Vagina (tissue), 2 donors: Measurements from ENCODE around the gene RCC2.

ENCODE experiments used
- POLR2A ChIP-seq, 2 donors: fragments of 450-650 bp; IDR thresholded peaks; one replicate each; pipeline ENCODE4 v1.6.1; 2017; ENCODE audit warnings: antibody characterized with exemption in 2 of 2, mild to moderate bottlenecking in 2 of 2, moderate library complexity in 2 of 2
- POLR2AphosphoS5 ChIP-seq, 2 donors: sonication (generic); formaldehyde crosslinking; IDR thresholded peaks; one replicate each; pipeline ENCODE4 v1.9.0; 2017; ENCODE audit warnings: antibody characterized with exemption in 2 of 2, mild to moderate bottlenecking in 2 of 2, low read depth in 1 of 2; ENCODE audit not compliant: insufficient read depth in 1 of 2
- TF ChIP-seq, protein P1 (sequence below), 3 experiments: fragments of 450-650 bp in 2 of 3; fragments of 200-600 bp in 1 of 3; sonication (generic) in 1 of 3; IDR thresholded peaks; one replicate each; pipeline ENCODE4 v1.5.1; 2017 to 2019; ENCODE audit warnings: antibody characterized with exemption in 3 of 3, mild to moderate bottlenecking in 2 of 3, moderate library complexity in 2 of 3

DNA sequence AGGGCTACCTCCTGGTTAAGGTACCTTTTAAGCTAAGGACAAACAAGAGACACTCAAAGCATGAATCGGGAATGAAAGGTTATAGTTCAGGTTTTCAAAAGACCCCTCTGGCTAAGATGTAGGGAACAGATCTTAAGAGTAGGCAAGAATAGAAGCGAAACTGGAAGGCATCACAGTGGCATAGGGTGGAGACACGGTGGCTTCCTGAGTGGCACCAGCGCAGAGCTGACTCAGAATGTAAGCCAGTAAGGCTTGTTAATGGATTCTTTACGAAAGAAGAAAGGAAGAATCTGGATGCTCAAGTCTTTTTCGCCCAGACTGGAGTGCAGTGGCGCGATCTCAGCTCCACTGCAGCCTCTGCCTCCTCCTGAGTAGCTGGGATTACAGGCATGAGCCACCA is 46.2 kb downstream of the RCC2 start:
- TF ChIP-seq POLR2A (IDR thresholded peaks at IDR 0.05) (no peak), POLR2AphosphoS5 (IDR thresholded peaks at IDR 0.05; ENCODE audit: insufficient read depth in 1 of 2, low read depth in 1 of 2) (no peak)
- TF ChIP-seq, protein P1, sequence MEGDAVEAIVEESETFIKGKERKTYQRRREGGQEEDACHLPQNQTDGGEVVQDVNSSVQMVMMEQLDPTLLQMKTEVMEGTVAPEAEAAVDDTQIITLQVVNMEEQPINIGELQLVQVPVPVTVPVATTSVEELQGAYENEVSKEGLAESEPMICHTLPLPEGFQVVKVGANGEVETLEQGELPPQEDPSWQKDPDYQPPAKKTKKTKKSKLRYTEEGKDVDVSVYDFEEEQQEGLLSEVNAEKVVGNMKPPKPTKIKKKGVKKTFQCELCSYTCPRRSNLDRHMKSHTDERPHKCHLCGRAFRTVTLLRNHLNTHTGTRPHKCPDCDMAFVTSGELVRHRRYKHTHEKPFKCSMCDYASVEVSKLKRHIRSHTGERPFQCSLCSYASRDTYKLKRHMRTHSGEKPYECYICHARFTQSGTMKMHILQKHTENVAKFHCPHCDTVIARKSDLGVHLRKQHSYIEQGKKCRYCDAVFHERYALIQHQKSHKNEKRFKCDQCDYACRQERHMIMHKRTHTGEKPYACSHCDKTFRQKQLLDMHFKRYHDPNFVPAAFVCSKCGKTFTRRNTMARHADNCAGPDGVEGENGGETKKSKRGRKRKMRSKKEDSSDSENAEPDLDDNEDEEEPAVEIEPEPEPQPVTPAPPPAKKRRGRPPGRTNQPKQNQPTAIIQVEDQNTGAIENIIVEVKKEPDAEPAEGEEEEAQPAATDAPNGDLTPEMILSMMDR (IDR thresholded peaks at IDR 0.05): no peak
